ENCODE measurements around the gene DNAJC1. TPM values are rescaled to one million over a fixed set of nuclear protein-coding genes. Genes with fewer than 3 reads are reported as not detected.
A peak's percentile ranks its signal among the peaks of the same experiment; 100 is the strongest.

Gene DNAJC1
- total and polyA plus RNA-seq, 4 experiments from 2014 or later: 13.0 to 22.0 (median 15.8) TPM

DNA sequence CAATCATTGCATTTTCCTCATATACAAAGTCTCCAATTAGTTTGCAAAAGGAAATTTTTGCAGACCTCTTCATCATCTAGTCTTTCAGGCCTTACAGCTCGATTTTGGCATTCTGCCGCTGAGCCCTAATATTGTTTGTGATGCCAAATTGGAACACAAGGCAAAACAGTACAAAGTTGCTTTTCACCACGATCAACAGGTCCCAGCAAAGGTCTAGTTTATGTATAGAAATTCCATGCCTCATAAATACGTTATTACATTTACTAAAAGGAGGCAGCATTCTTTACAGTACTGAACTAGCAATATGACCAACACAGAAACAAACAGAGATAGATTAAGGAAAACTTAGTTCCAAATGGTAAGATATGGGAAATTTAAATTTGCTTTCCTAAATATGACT is 7.0 kb upstream of the DNAJC1 start:
- H3K9me3 Mint-ChIP-seq: peaks cover 0 to 11% (median 1%) of the 10 kb centered on the region in 8 donors
- H3K27me3 ChIP-seq (ENCODE audit: insufficient read depth, low read length): no peaks in the 10 kb centered on the region
- H3K27ac Mint-ChIP-seq: no peak overlapping the region
- no peaks in the 10 kb centered on the region for H3K4me1 ChIP-seq (ENCODE audit: insufficient read depth, low read length)
- no peaks in the 10 kb centered on the region for H3K36me3 Mint-ChIP-seq
- intact Hi-C loops (cut with micrococcal nuclease): loop anchor here (5.0 kb wide), 1 partner anchor 1057 kb away; no protein-coding TSS in a partner anchor
- ChIA-PET CTCF (ENCODE audit: partially characterized antibody) (interaction anchor here (0.9 to 11.9 kb wide), 16 partner anchors 9 to 986 kb away, joined by 3 to 133 read pairs (median 4); partner anchors contain the start of genes COMMD3 and DNAJC1), POLR2A (ENCODE audit: partially characterized antibody) (interaction anchor here (1.5 to 1.8 kb wide), 2 partner anchors 8 to 426 kb away, joined by 5 to 13 read pairs; partner anchors contain the start of gene DNAJC1)
- H3K36me3 ChIP-seq (ENCODE audit: insufficient read depth, low read length): no peaks in the 10 kb centered on the region
- peaks cover 0 to 4% (median 2%) of the 10 kb centered on the region in 4 donors for H3K4me1 Mint-ChIP-seq
- H3K27ac ChIP-seq (ENCODE audit: low read depth, low read length): no peak overlapping the region
- peaks cover 5 to 7% of the 10 kb centered on the region in 2 donors for H3K27me3 Mint-ChIP-seq
- H3K4me3 Mint-ChIP-seq: no peak overlapping the region
- H3K9me3 ChIP-seq (ENCODE audit: control insufficient read depth in 1 of 2, low read length in 2 of 2): no peaks in the 10 kb centered on the region
- no peak overlapping the region for H3K4me3 ChIP-seq (ENCODE audit: low read length in 2 of 2)
- DNase-seq: no peak

DNA sequence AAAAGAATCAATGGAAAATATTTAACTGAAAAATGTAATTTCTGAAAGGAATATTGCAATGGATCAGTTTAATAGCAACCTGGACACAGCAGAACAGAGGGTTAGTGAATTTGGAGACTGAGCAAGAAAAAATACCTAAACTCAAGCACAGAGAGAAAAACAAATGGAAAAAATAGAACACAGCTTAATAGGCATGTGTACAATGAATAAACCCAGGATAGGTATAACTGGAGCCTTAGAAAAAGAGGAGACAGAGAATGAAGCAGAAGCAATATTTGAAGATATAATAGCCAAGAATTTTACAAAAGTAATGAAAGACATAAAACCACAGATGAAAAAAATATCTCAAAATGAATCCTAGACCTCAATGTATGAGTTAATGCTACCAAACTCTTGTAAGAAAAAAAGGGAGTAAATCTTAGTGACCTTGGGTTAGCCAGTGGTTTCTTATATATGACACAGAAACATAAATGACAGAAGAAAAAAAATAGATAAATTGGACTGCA is 2.9 kb upstream of the DNAJC1 start:
- POLR2A ChIA-PET (ENCODE audit: partially characterized antibody): interaction anchor here (1.4 kb wide), 1 partner anchor 431 kb away, joined by 3 read pairs; no protein-coding TSS in a partner anchor
- peaks cover 18% of the 10 kb centered on the region for H3K4me1 ChIP-seq (ENCODE audit: insufficient read depth, low read length)
- intact Hi-C loops (cut with micrococcal nuclease): no loop called here
- Mint-ChIP-seq H3K27me3 (peaks cover 0 to 5% of the 10 kb centered on the region in 2 donors), H3K9me3 (peaks cover 0 to 11% (median 1%) of the 10 kb centered on the region in 8 donors), H3K27ac (peak overlapping the region in 2 of 7 donors; percentile 12 to 62), H3K4me3 (no peak overlapping the region), H3K36me3 (peaks cover 0 to 6% of the 10 kb centered on the region in 2 donors), H3K4me1 (peaks cover 14 to 24% (median 18%) of the 10 kb centered on the region in 4 donors)
- CTCF ChIA-PET (ENCODE audit: partially characterized antibody): interaction anchor here (0.6 to 11.9 kb wide), 3 partner anchors 14 to 983 kb away, joined by 3 to 133 read pairs (median 3); no protein-coding TSS in a partner anchor
- no peak for DNase-seq
- no peak overlapping the region for H3K27ac ChIP-seq (ENCODE audit: low read depth, low read length)
- no peak overlapping the region for H3K4me3 ChIP-seq (ENCODE audit: low read length in 2 of 2)
- H3K36me3 ChIP-seq (ENCODE audit: insufficient read depth, low read length): no peaks in the 10 kb centered on the region
- H3K27me3 ChIP-seq (ENCODE audit: insufficient read depth, low read length): peaks cover 3% of the 10 kb centered on the region
- no peaks in the 10 kb centered on the region for H3K9me3 ChIP-seq (ENCODE audit: control insufficient read depth in 1 of 2, low read length in 2 of 2)

DNA sequence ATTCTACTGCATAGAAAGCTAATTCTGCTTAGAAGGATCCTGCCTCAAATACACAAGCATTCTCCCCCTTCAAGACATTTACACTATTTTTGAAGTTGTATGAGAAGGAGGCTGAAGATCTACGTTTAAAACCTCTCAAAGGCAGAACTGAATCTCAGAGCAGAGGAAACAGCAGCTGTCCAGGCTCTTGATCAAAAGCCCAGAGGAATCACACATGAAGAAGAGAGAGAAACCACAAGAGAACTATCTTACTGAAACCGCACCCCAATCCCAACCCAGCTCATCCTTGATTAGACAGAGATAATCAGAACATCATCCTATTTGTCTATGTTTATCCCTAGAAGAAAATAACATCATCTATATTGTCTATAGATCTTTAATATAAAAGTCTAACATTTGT is 2.2 kb upstream of the DNAJC1 start:
- H3K27ac Mint-ChIP-seq: peak overlapping the region in 1 of 7 donors; percentile 55
- ChIA-PET POLR2A (ENCODE audit: partially characterized antibody) (interaction anchor here (1.4 kb wide), 1 partner anchor 431 kb away, joined by 3 read pairs; no protein-coding TSS in a partner anchor), CTCF (ENCODE audit: partially characterized antibody) (interaction anchor here (0.6 to 11.9 kb wide), 3 partner anchors 13 to 983 kb away, joined by 3 to 133 read pairs (median 3); no protein-coding TSS in a partner anchor)
- no peaks in the 10 kb centered on the region for H3K36me3 ChIP-seq (ENCODE audit: insufficient read depth, low read length)
- intact Hi-C loops (cut with micrococcal nuclease): no loop called here
- DNase-seq: no peak
- peaks cover 0 to 5% of the 10 kb centered on the region in 2 donors for H3K27me3 Mint-ChIP-seq
- no peaks in the 10 kb centered on the region for H3K9me3 ChIP-seq (ENCODE audit: control insufficient read depth in 1 of 2, low read length in 2 of 2)
- H3K4me1 Mint-ChIP-seq: peaks cover 16 to 28% (median 22%) of the 10 kb centered on the region in 4 donors
- peaks cover 0 to 11% (median 1%) of the 10 kb centered on the region in 8 donors for H3K9me3 Mint-ChIP-seq
- H3K27me3 ChIP-seq (ENCODE audit: insufficient read depth, low read length): peaks cover 3% of the 10 kb centered on the region
- no peak overlapping the region for H3K4me3 ChIP-seq (ENCODE audit: low read length in 2 of 2)
- peaks cover 0 to 6% of the 10 kb centered on the region in 2 donors for H3K36me3 Mint-ChIP-seq
- H3K27ac ChIP-seq (ENCODE audit: low read depth, low read length): no peak overlapping the region
- no peak overlapping the region for H3K4me3 Mint-ChIP-seq
- H3K4me1 ChIP-seq (ENCODE audit: insufficient read depth, low read length): peaks cover 23% of the 10 kb centered on the region

DNA sequence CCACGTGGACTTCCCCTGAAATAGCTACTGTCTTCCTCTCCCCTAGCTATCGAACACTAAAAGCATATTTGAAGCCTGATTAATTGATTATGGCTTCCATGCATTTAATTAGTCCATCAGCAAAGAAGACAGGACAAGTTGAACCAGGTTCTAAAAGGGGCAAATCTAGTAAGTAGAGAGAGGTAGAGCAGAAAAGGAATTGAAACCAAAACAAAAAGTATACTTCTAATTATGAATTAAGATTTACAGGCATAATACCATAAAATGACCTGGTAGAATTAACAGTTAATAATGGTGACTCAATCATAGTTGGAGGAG is 393 bp upstream of the DNAJC1 start:
- peak overlapping the region; percentile 84 for H3K27ac ChIP-seq (ENCODE audit: low read depth, low read length)
- H3K4me3 ChIP-seq (ENCODE audit: low read length in 2 of 2): peak overlapping the region; percentile 33 to 89
- ChIA-PET CTCF (ENCODE audit: partially characterized antibody) (interaction anchor here (0.6 to 11.9 kb wide), 8 partner anchors 8 to 985 kb away, joined by 3 to 133 read pairs (median 3); no protein-coding TSS in a partner anchor), POLR2A (ENCODE audit: partially characterized antibody) (interaction anchor here (0.6 to 3.6 kb wide), 15 partner anchors 11 to 508 kb away, joined by 3 to 57 read pairs (median 6); partner anchors contain the start of genes COMMD3 and MLLT10)
- H3K4me1 ChIP-seq (ENCODE audit: insufficient read depth, low read length): peaks cover 26% of the 10 kb centered on the region
- no peaks in the 10 kb centered on the region for H3K36me3 ChIP-seq (ENCODE audit: insufficient read depth, low read length)
- DNase-seq: no peak
- Mint-ChIP-seq H3K4me1 (peaks cover 23 to 38% (median 32%) of the 10 kb centered on the region in 4 donors), H3K27ac (peak overlapping the region; percentile 90 to 99 (median 94)), H3K4me3 (peak overlapping the region; percentile 75 to 100 (median 96)), H3K36me3 (peaks cover 0 to 6% of the 10 kb centered on the region in 2 donors), H3K27me3 (peaks cover 0 to 5% of the 10 kb centered on the region in 2 donors), H3K9me3 (peaks cover 0 to 11% (median 1%) of the 10 kb centered on the region in 8 donors)
- H3K27me3 ChIP-seq (ENCODE audit: insufficient read depth, low read length): peaks cover 3% of the 10 kb centered on the region
- intact Hi-C loops (cut with micrococcal nuclease): loop anchor here (1.0 to 5.0 kb wide), 10 partner anchors 18 to 1438 kb away; partner anchors contain the start of genes COMMD3 and SKIDA1
- no peaks in the 10 kb centered on the region for H3K9me3 ChIP-seq (ENCODE audit: control insufficient read depth in 1 of 2, low read length in 2 of 2)

DNA sequence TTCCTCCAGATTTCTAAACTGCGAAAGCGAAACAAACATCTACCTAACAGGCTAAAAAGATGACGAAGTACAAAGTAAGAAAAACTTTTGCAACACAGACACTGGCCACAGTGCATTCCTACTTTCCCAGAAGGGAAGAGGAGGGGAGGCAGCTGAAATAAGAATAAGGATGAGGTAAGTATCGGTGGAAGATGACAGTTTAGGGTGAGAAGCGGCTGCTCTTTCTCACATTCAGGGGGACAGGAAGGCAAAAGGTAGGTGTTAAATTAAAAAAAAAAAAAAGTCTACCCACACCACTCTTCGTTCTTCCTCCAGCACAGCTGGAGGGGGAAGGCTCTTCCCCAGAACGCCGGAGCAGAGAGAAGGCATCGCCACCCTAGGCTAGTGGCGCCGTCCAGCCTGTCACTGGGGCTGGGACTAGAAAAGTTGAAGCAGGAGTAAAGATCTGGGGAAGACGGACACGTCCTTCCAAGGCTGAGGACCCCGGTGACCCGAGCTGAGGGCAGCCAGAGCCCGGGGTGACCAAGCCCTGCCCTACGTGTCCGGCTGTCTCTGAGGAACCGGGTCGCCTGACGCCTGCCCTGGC is 846 bp downstream of the DNAJC1 start:
- peak overlapping the region; percentile 94 to 100 (median 98) for H3K4me3 Mint-ChIP-seq
- peaks cover 3% of the 10 kb centered on the region for H3K27me3 ChIP-seq (ENCODE audit: insufficient read depth, low read length)
- peaks cover 23 to 45% (median 35%) of the 10 kb centered on the region in 4 donors for H3K4me1 Mint-ChIP-seq
- peaks cover 0 to 6% of the 10 kb centered on the region in 2 donors for H3K36me3 Mint-ChIP-seq
- peaks cover 26% of the 10 kb centered on the region for H3K4me1 ChIP-seq (ENCODE audit: insufficient read depth, low read length)
- peak overlapping the region; percentile 62 to 89 for H3K4me3 ChIP-seq (ENCODE audit: low read length in 2 of 2)
- CTCF ChIA-PET (ENCODE audit: partially characterized antibody): interaction anchor here (0.8 to 11.9 kb wide), 7 partner anchors 10 to 987 kb away, joined by 3 to 133 read pairs (median 3); no protein-coding TSS in a partner anchor
- peak overlapping the region; percentile 91 to 99 (median 97) for H3K27ac Mint-ChIP-seq
- peaks cover 0 to 2% of the 10 kb centered on the region in 2 donors for H3K27me3 Mint-ChIP-seq
- H3K9me3 Mint-ChIP-seq: peaks cover 0 to 11% (median 1%) of the 10 kb centered on the region in 8 donors
- H3K36me3 ChIP-seq (ENCODE audit: insufficient read depth, low read length): no peaks in the 10 kb centered on the region
- intact Hi-C loops (cut with micrococcal nuclease): loop anchor here (1.0 to 5.0 kb wide), 10 partner anchors 20 to 1440 kb away; partner anchors contain the start of genes COMMD3 and SKIDA1
- no peaks in the 10 kb centered on the region for H3K9me3 ChIP-seq (ENCODE audit: control insufficient read depth in 1 of 2, low read length in 2 of 2)
- DNase-seq: peak in 4 of 5 donors; percentile 50 to 58 (median 55)
- POLR2A ChIA-PET (ENCODE audit: partially characterized antibody): interaction anchor here (0.6 to 3.6 kb wide), 24 partner anchors 9 to 653 kb away, joined by 3 to 57 read pairs (median 4); partner anchors contain the start of gene COMMD3
- peak overlapping the region; percentile 84 for H3K27ac ChIP-seq (ENCODE audit: low read depth, low read length)

DNA sequence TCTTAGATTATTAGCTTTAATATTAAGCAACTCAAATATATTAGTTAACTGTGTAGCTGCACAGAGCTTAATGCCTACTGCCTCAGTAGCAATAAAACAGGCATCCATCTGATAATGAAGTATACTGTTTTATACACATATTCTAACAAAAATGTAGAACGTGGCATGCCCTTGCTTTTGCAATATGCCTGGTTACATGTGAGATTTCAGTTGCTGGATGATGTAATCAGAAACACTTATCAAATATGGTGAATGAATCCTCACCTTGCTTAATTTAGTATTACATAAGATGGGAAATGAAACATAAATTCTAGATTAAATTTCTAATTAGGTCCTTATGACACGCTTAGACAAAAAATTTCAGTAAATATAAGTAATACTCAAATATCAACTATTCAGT is 8.0 kb downstream of the DNAJC1 start:
- Histone ChIP-seq H3K27me3 (ENCODE audit: insufficient read depth, low read length) (no peaks in the 10 kb centered on the region), H3K4me3 (ENCODE audit: low read length in 2 of 2) (no peak overlapping the region), H3K4me1 (ENCODE audit: insufficient read depth, low read length) (peaks cover 3% of the 10 kb centered on the region), H3K27ac (ENCODE audit: low read depth, low read length) (no peak overlapping the region), H3K9me3 (ENCODE audit: control insufficient read depth in 1 of 2, low read length in 2 of 2) (no peaks in the 10 kb centered on the region), H3K36me3 (ENCODE audit: insufficient read depth, low read length) (no peaks in the 10 kb centered on the region)
- no peaks in the 10 kb centered on the region for H3K9me3 Mint-ChIP-seq
- intact Hi-C loops (cut with micrococcal nuclease): loop anchor here (10.0 kb wide), 1 partner anchor 1299 kb away; no protein-coding TSS in a partner anchor
- no peak overlapping the region for H3K27ac Mint-ChIP-seq
- no peaks in the 10 kb centered on the region for H3K27me3 Mint-ChIP-seq
- ChIA-PET POLR2A (ENCODE audit: partially characterized antibody) (interaction anchor here (1.0 kb wide), 1 partner anchor 442 kb away, joined by 3 read pairs; no protein-coding TSS in a partner anchor), CTCF (ENCODE audit: partially characterized antibody) (no interaction called here)
- peaks cover 20 to 38% (median 26%) of the 10 kb centered on the region in 4 donors for H3K4me1 Mint-ChIP-seq
- no peaks in the 10 kb centered on the region for H3K36me3 Mint-ChIP-seq
- H3K4me3 Mint-ChIP-seq: no peak overlapping the region
- no peak for DNase-seq
